Fibroblast of lung (primary cell): ENCODE data around the gene CDYL.

Experiments used
- EZH2 ChIP-seq: IDR thresholded peaks from 2 replicates; pipeline ENCODE4 v1.5.1; 2012; ENCODE audit warnings: low read length, control low read depth, mild to moderate bottlenecking; ENCODE audit errors: missing control alignments
- TF ChIP-seq, protein P1 (sequence below), 2 donors: IDR thresholded peaks in 1 of 2; conservative IDR thresholded peaks in 1 of 2; 1 replicate in 1 of 2; 2 replicates in 1 of 2; pipeline ENCODE4 v1.5.1; 2011 to 2012; ENCODE audit warnings: low read length in 2 of 2, control low read depth in 1 of 2, inconsistent platforms in 1 of 2, low read depth in 1 of 2, mild to moderate bottlenecking in 1 of 2

DNA sequence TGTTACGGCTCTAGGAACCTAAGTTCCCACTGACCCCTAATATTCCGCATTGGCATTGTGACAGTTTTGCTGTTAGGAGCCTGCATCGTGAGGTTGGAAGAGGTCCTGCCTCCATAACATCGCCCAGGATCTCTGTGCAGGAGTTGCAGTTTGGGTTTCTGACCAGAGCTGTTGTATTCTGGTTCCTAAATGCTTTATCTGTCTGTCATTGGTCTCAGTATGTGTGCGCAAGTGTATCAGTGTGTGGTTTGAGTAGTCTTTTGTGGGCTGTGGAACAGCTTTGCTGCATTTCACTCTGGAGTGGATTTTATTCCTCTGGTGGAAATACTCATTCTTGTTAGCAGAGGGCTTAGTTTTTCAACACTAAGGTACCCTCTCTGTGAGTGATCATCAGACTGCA lies 95.6 kb downstream of the CDYL start:
- TF ChIP-seq, protein P1, sequence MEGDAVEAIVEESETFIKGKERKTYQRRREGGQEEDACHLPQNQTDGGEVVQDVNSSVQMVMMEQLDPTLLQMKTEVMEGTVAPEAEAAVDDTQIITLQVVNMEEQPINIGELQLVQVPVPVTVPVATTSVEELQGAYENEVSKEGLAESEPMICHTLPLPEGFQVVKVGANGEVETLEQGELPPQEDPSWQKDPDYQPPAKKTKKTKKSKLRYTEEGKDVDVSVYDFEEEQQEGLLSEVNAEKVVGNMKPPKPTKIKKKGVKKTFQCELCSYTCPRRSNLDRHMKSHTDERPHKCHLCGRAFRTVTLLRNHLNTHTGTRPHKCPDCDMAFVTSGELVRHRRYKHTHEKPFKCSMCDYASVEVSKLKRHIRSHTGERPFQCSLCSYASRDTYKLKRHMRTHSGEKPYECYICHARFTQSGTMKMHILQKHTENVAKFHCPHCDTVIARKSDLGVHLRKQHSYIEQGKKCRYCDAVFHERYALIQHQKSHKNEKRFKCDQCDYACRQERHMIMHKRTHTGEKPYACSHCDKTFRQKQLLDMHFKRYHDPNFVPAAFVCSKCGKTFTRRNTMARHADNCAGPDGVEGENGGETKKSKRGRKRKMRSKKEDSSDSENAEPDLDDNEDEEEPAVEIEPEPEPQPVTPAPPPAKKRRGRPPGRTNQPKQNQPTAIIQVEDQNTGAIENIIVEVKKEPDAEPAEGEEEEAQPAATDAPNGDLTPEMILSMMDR (conservative IDR thresholded peaks at IDR 0.05 in 1 of 2, IDR thresholded peaks at IDR 0.05 in 1 of 2; ENCODE audit: low read depth in 1 of 2, low read length in 2 of 2), result no peak
- TF ChIP-seq EZH2, result no peak
